Muscle of back (tissue), 10 donors: ENCODE results near the gene ETV2. TPM values are rescaled to one million over a fixed set of nuclear protein-coding genes. Genes with fewer than 3 reads are reported as not detected.

ENCODE experiments used
- polyA plus RNA-seq, 10 donors: library from polyadenylated mRNA; unstranded; fragments of 120-200 nt; gene quantifications; one replicate each; pipeline ENCODE4 v1.2.1, GENCODE V29; 2013; ENCODE audit not compliant: insufficient read length in 10 of 10

Gene ETV2
- polyA plus RNA-seq, 10 donors = 1.6 to 4.1 (median 2.5) TPM

Other genes starting within 250 kb of the ETV2 start
- gene FFAR2, start 193.5 kb upstream of the ETV2 start, polyA plus RNA-seq = under 1 TPM in 7 of 10 donors, not detected in 3; 0.11 to 0.49 (median 0.15) TPM
- 100 to 1,000 TPM in 1 of 10 donors, 10 to 100 TPM in 1, 1 to 10 TPM in 1, not detected in 7; 1.2 to 195 (median 65.7) TPM for gene KRTDAP, start 151.3 kb upstream of the ETV2 start, polyA plus RNA-seq
- 10 to 100 TPM in 2 of 10 donors, 1 to 10 TPM in 5, under 1 TPM in 3; 0.46 to 53.6 (median 1.5) TPM for gene DMKN, start 128.1 kb upstream of the ETV2 start, polyA plus RNA-seq
- gene SBSN, start 113.4 kb upstream of the ETV2 start, polyA plus RNA-seq = 10 to 100 TPM in 1 of 10 donors, 1 to 10 TPM in 1, under 1 TPM in 2, not detected in 6; 0.15 to 19.3 (median 0.72) TPM
- gene GAPDHS, start 108.3 kb upstream of the ETV2 start, polyA plus RNA-seq = not detected
- gene TMEM147, start 96.1 kb upstream of the ETV2 start, polyA plus RNA-seq = 10 to 100 TPM; 40.3 to 49.6 (median 45.1) TPM
- gene ATP4A, start 78.1 kb upstream of the ETV2 start, polyA plus RNA-seq = under 1 TPM in 1 of 10 donors, not detected in 9; 0.04 TPM
- not detected for gene PMIS2, start 55.6 kb upstream of the ETV2 start, polyA plus RNA-seq
- 10 to 100 TPM in 9 of 10 donors, 1 to 10 TPM in 1; 10.0 to 14.5 (median 12.3) TPM for gene HAUS5, start 29.0 kb upstream of the ETV2 start, polyA plus RNA-seq
- 10 to 100 TPM; 30.4 to 55.8 (median 38.3) TPM for gene RBM42, start 12.7 kb upstream of the ETV2 start, polyA plus RNA-seq
- 100 to 1,000 TPM; 243 to 330 (median 261) TPM for gene COX6B1, start 6.6 kb downstream of the ETV2 start, polyA plus RNA-seq
- gene UPK1A, start 24.8 kb downstream of the ETV2 start, polyA plus RNA-seq = 1 to 10 TPM in 2 of 10 donors, not detected in 8; 6.1 to 6.5 TPM
- under 1 TPM in 5 of 10 donors, not detected in 5; 0.08 to 0.59 (median 0.25) TPM for gene ZBTB32, start 62.8 kb downstream of the ETV2 start, polyA plus RNA-seq
- gene KMT2B, start 76.3 kb downstream of the ETV2 start, polyA plus RNA-seq = 10 to 100 TPM; 17.6 to 26.1 (median 23.0) TPM
- gene IGFLR1, start 100.7 kb downstream of the ETV2 start, polyA plus RNA-seq = 1 to 10 TPM; 2.2 to 4.1 (median 3.3) TPM
- 10 to 100 TPM; 10.4 to 15.6 (median 12.7) TPM for gene U2AF1L4, start 103.7 kb downstream of the ETV2 start, polyA plus RNA-seq
- 10 to 100 TPM; 32.5 to 41.0 (median 37.1) TPM for gene PSENEN, start 103.9 kb downstream of the ETV2 start, polyA plus RNA-seq
- gene LIN37, start 106.8 kb downstream of the ETV2 start, polyA plus RNA-seq = 10 to 100 TPM in 4 of 10 donors, 1 to 10 TPM in 6; 7.9 to 13.1 (median 9.6) TPM
- 100 to 1,000 TPM; 193 to 769 (median 611) TPM for gene HSPB6, start 115.3 kb downstream of the ETV2 start, polyA plus RNA-seq
- gene PROSER3, start 116.4 kb downstream of the ETV2 start, polyA plus RNA-seq = 10 to 100 TPM in 8 of 10 donors, 1 to 10 TPM in 2; 9.5 to 15.2 (median 11.6) TPM
- gene ARHGAP33, start 133.8 kb downstream of the ETV2 start, polyA plus RNA-seq = 10 to 100 TPM in 7 of 10 donors, 1 to 10 TPM in 3; 7.1 to 24.1 (median 14.5) TPM
- gene PRODH2, start 171.1 kb downstream of the ETV2 start, polyA plus RNA-seq = not detected
- under 1 TPM in 8 of 10 donors, not detected in 2; 0.09 to 0.52 (median 0.15) TPM for gene NPHS1, start 210.8 kb downstream of the ETV2 start, polyA plus RNA-seq
- gene KIRREL2, start 215.2 kb downstream of the ETV2 start, polyA plus RNA-seq = 1 to 10 TPM in 1 of 10 donors, under 1 TPM in 9; 0.18 to 1.1 (median 0.33) TPM
- gene APLP1, start 226.8 kb downstream of the ETV2 start, polyA plus RNA-seq = 10 to 100 TPM in 1 of 10 donors, 1 to 10 TPM in 9; 3.8 to 12.7 (median 5.9) TPM